ENCODE data around the gene ANKRD36C. TPM values are rescaled to one million over a fixed set of nuclear protein-coding genes. Genes with fewer than 3 reads are reported as not detected.
"Not testable (repeated sequence)": the region's sequence is repeated elsewhere in the genome, so short reads cannot be mapped to it uniquely, and the experiment has no call there.

The ANKRD36C gene
- total and polyA plus RNA-seq, 2 donors (not counting 1 experiment from before 2014, with no cell fraction given): 2.5 to 103 TPM

GRCh38 chr2:96019909-96020590, 28.4 kb upstream of the ANKRD36C start:
- H3K36me3 ChIP-seq (replicated peaks in 1 of 2; ENCODE audit: control extremely low read depth in 1 of 2, control insufficient read depth in 1 of 2, extremely low read depth in 1 of 2, insufficient read depth in 2 of 2, low read length in 1 of 2); H4K20me1 ChIP-seq (ENCODE audit: control insufficient read depth, insufficient read depth, low read length, poor library complexity, severe bottlenecking); H3K79me2 ChIP-seq (ENCODE audit: control insufficient read depth, insufficient read depth, low read length); DNase-seq; H3K4me3 Mint-ChIP-seq; H3K9me3 ChIP-seq (ENCODE audit: control extremely low read depth in 1 of 3, control insufficient read depth in 2 of 3, insufficient read depth in 1 of 3, low read length in 2 of 3); ATAC-seq (ENCODE audit: low read depth); H3K9me3 Mint-ChIP-seq (ENCODE audit: insufficient read depth); H3K4me1 Mint-ChIP-seq; H3K27ac ChIP-seq (ENCODE audit: low read length in 2 of 2); H3K9ac ChIP-seq (ENCODE audit: low read length); H3K4me1 ChIP-seq (ENCODE audit: control insufficient read depth in 2 of 2, insufficient read depth in 2 of 2, low read length in 2 of 2); H3K4me3 ChIP-seq (ENCODE audit: control extremely low read depth in 1 of 5, extremely low read depth in 1 of 5, insufficient read depth in 1 of 5, low read depth in 2 of 5, low read length in 4 of 5); CTCF ChIA-PET; H3K27me3 ChIP-seq (replicated peaks in 1 of 4; ENCODE audit: control extremely low read depth in 1 of 4, control insufficient read depth in 3 of 4, insufficient read depth in 4 of 4, low read length in 3 of 4); H3K4me2 ChIP-seq (replicated peaks; ENCODE audit: low read depth, low read length, poor library complexity, severe bottlenecking); H2AFZ ChIP-seq (ENCODE audit: insufficient read depth, low read depth, low read length, poor library complexity, severe bottlenecking); intact Hi-C loops (cut with micrococcal nuclease); H3K27ac Mint-ChIP-seq; H3K27me3 Mint-ChIP-seq: not testable (repeated sequence)
- POLR2A ChIA-PET: interaction anchor here (0.6 kb wide), 1 partner anchor 463 kb away, joined by 10 read pairs; no protein-coding TSS in a partner anchor
- WGBS (ENCODE audit: insufficient coverage): 83% methylated on average over 1 of the region's 9 CpGs

- H3K27ac ChIP-seq (ENCODE audit: low read length in 2 of 2); H3K36me3 ChIP-seq (replicated peaks in 1 of 2; ENCODE audit: control extremely low read depth in 1 of 2, control insufficient read depth in 1 of 2, extremely low read depth in 1 of 2, insufficient read depth in 2 of 2, low read length in 1 of 2); H3K27me3 Mint-ChIP-seq; H3K4me1 Mint-ChIP-seq; H3K4me2 ChIP-seq (replicated peaks; ENCODE audit: low read depth, low read length, poor library complexity, severe bottlenecking); H2AFZ ChIP-seq (ENCODE audit: insufficient read depth, low read depth, low read length, poor library complexity, severe bottlenecking); H3K4me3 Mint-ChIP-seq; POLR2A ChIA-PET; DNase-seq; ATAC-seq (ENCODE audit: low read depth); intact Hi-C loops (cut with micrococcal nuclease); H3K79me2 ChIP-seq (ENCODE audit: control insufficient read depth, insufficient read depth, low read length); CTCF ChIA-PET; H3K4me3 ChIP-seq (ENCODE audit: control extremely low read depth in 1 of 5, extremely low read depth in 1 of 5, insufficient read depth in 1 of 5, low read depth in 2 of 5, low read length in 4 of 5); H3K27ac Mint-ChIP-seq; H3K27me3 ChIP-seq (replicated peaks in 1 of 4; ENCODE audit: control extremely low read depth in 1 of 4, control insufficient read depth in 3 of 4, insufficient read depth in 4 of 4, low read length in 3 of 4); H3K4me1 ChIP-seq (ENCODE audit: control insufficient read depth in 2 of 2, insufficient read depth in 2 of 2, low read length in 2 of 2); H3K9me3 ChIP-seq (ENCODE audit: control extremely low read depth in 1 of 3, control insufficient read depth in 2 of 3, insufficient read depth in 1 of 3, low read length in 2 of 3); H3K9me3 Mint-ChIP-seq (ENCODE audit: insufficient read depth); H3K9ac ChIP-seq (ENCODE audit: low read length); H4K20me1 ChIP-seq (ENCODE audit: control insufficient read depth, insufficient read depth, low read length, poor library complexity, severe bottlenecking): not testable (repeated sequence)
- no CpG with 5 or more reads among the region's 4 CpGs for WGBS (ENCODE audit: insufficient coverage)
Measured at GRCh38 chr2:96016321-96016720, 24.7 kb upstream of the ANKRD36C start.

DNA sequence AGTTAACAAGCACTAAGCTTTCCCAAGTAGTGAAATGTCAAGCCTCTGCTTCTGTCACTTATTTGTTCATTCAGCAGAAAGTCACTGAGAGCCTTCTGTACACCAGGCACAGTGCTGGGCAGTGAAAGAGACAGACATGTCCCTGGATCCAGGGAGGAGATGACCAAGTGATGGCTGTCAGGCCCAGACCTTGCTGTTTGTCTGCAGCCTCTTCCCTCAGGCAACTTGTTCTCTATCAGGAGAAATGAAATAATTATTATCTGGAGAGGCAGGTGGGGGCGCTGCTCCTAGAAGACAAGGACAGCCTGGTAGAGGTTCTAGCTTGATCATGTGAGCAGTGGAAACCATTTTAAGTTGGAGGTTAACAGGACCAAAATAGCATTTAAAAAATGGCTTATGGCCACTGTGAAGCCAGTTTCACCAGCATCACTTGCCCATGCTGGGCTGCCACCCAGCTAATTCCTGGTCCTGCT, 21.2 kb upstream of the ANKRD36C start:
- H4K20me1 ChIP-seq (ENCODE audit: control insufficient read depth, insufficient read depth, low read length, poor library complexity, severe bottlenecking); H3K27ac ChIP-seq (ENCODE audit: low read length in 2 of 2); H3K9me3 Mint-ChIP-seq (ENCODE audit: insufficient read depth); H2AFZ ChIP-seq (ENCODE audit: insufficient read depth, low read depth, low read length, poor library complexity, severe bottlenecking); H3K27ac Mint-ChIP-seq; POLR2A ChIA-PET; H3K27me3 ChIP-seq (replicated peaks in 1 of 4; ENCODE audit: control extremely low read depth in 1 of 4, control insufficient read depth in 3 of 4, insufficient read depth in 4 of 4, low read length in 3 of 4); H3K4me3 ChIP-seq (ENCODE audit: control extremely low read depth in 1 of 5, extremely low read depth in 1 of 5, insufficient read depth in 1 of 5, low read depth in 2 of 5, low read length in 4 of 5); H3K4me1 Mint-ChIP-seq; H3K79me2 ChIP-seq (ENCODE audit: control insufficient read depth, insufficient read depth, low read length); H3K4me2 ChIP-seq (replicated peaks; ENCODE audit: low read depth, low read length, poor library complexity, severe bottlenecking); H3K4me3 Mint-ChIP-seq; H3K9me3 ChIP-seq (ENCODE audit: control extremely low read depth in 1 of 3, control insufficient read depth in 2 of 3, insufficient read depth in 1 of 3, low read length in 2 of 3); DNase-seq; H3K27me3 Mint-ChIP-seq; H3K36me3 ChIP-seq (replicated peaks in 1 of 2; ENCODE audit: control extremely low read depth in 1 of 2, control insufficient read depth in 1 of 2, extremely low read depth in 1 of 2, insufficient read depth in 2 of 2, low read length in 1 of 2); H3K9ac ChIP-seq (ENCODE audit: low read length); intact Hi-C loops (cut with micrococcal nuclease); ATAC-seq (ENCODE audit: low read depth): not testable (repeated sequence)
- WGBS (ENCODE audit: insufficient coverage): 100% methylated on average over 1 of the region's 1 CpG
- peaks cover 0 to 11% of the 10 kb centered on the region in 2 donors for H3K4me1 ChIP-seq (ENCODE audit: control insufficient read depth in 2 of 2, insufficient read depth in 2 of 2, low read length in 2 of 2)
- CTCF ChIA-PET: interaction anchor here (0.8 kb wide), 1 partner anchor 161 kb away, joined by 3 read pairs; no protein-coding TSS in a partner anchor

GRCh38 chr2:96012086-96012791, 20.6 kb upstream of the ANKRD36C start:
- H3K9ac ChIP-seq (ENCODE audit: low read length); DNase-seq; H3K4me1 Mint-ChIP-seq; H3K4me3 Mint-ChIP-seq; H3K36me3 ChIP-seq (replicated peaks in 1 of 2; ENCODE audit: control extremely low read depth in 1 of 2, control insufficient read depth in 1 of 2, extremely low read depth in 1 of 2, insufficient read depth in 2 of 2, low read length in 1 of 2); H3K27me3 ChIP-seq (replicated peaks in 1 of 4; ENCODE audit: control extremely low read depth in 1 of 4, control insufficient read depth in 3 of 4, insufficient read depth in 4 of 4, low read length in 3 of 4); H3K27ac ChIP-seq (ENCODE audit: low read length in 2 of 2); H3K4me2 ChIP-seq (replicated peaks; ENCODE audit: low read depth, low read length, poor library complexity, severe bottlenecking); H3K9me3 ChIP-seq (ENCODE audit: control extremely low read depth in 1 of 3, control insufficient read depth in 2 of 3, insufficient read depth in 1 of 3, low read length in 2 of 3); H3K9me3 Mint-ChIP-seq (ENCODE audit: insufficient read depth); intact Hi-C loops (cut with micrococcal nuclease); ATAC-seq (ENCODE audit: low read depth); H2AFZ ChIP-seq (ENCODE audit: insufficient read depth, low read depth, low read length, poor library complexity, severe bottlenecking); POLR2A ChIA-PET; H4K20me1 ChIP-seq (ENCODE audit: control insufficient read depth, insufficient read depth, low read length, poor library complexity, severe bottlenecking); H3K4me3 ChIP-seq (ENCODE audit: control extremely low read depth in 1 of 5, extremely low read depth in 1 of 5, insufficient read depth in 1 of 5, low read depth in 2 of 5, low read length in 4 of 5); H3K27me3 Mint-ChIP-seq; H3K27ac Mint-ChIP-seq; H3K79me2 ChIP-seq (ENCODE audit: control insufficient read depth, insufficient read depth, low read length): not testable (repeated sequence)
- CTCF ChIA-PET: interaction anchor here (0.8 kb wide), 1 partner anchor 162 kb away, joined by 3 read pairs; no protein-coding TSS in a partner anchor
- peaks cover 0 to 11% of the 10 kb centered on the region in 2 donors for H3K4me1 ChIP-seq (ENCODE audit: control insufficient read depth in 2 of 2, insufficient read depth in 2 of 2, low read length in 2 of 2)
- WGBS (ENCODE audit: insufficient coverage): 98% methylated on average over 7 of the region's 8 CpGs
